Smooth muscle cell of the brain vasculature (primary cell): Measurements from ENCODE around the gene FUT6.

Experiments used
- DNase-seq: peaks from one replicate; pipeline ENCODE4 v3.0.0-alpha.2; 2012; ENCODE audit warnings: low read depth, low spot score

The FUT6 gene

DNA sequence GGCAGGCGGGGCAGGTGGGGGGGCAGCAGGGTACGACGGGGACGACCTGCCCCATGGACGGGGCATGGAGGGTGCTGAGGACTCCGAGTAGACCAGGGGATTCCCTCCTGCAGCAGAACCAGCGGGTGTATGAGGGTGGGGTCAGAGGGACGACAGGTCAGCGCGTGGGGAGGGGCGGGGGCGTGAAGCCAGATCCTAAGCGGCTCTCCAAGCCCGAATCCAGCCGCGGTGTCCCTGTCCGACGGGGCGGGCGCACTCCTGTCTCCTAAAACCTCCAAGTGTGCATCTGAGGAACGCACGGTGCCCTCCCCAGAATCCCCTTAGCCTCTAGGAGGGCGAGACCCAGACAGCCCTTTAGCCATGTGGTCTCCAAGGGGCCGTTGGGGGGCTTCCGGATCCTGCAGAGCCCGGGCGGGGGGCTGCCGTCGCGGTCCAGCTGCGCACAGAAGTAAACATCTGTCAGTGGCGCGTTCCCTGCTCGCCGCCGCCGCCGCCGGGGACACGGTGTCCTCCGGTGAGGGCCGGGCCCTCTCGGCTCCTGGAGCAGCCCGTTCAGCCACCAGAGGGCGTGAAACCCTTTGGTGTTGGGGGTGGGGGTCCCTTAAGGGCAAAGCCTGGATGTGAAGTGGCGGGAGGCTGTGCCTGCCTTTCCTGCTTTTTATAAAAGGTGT is 33.9 kb downstream of the FUT6 start:
- DNase-seq = no peak

DNA sequence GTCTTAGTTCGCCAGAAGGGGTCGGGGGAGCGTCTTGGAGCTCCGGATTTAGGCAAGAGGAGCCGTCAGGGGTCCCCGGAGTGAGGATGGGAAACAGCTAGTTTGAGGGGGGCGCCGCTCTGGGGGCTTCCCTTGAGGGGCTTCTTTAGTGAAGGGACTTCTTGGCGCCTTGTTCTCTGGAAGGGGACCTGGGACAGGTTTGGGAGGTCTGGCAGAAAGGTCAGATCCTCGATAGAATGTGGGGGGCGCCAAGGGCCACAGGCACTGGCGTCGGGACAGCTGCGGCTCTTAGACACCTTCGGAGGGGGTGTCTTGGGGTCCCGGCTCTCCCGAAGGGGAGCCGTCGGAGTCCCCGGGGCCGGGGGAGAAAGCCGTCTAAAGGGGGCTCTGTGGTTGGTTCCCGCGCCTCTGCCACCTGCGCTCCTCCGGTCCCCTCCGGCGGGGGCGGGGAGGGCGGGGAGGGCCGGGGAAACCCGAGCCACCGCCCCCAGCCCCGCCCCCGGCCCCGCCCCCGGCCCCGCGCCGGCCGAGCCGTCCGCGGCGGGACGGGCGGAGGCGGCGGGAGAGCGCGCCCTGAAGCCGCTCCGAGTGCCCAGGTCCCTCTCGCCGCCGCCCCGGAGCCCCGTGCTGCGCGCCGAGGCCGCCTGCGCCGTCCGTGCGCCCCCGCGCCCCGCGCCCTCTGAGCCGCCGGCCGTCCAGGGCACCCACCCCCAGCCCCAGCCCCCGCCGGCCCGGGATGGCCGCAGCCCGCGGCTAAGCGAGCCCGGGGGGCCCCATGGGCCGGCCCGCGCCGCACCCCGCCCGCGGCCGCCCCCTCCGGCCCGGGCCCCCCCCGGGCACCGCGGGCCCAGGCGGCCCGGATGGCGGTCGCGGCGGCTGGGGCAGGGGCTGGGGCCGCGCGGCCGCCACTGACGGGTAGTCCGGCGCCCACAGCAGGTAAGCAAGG is 34.7 kb downstream of the FUT6 start, which contains the start of gene NRTN:
Gene NRTN (plus strand): TSS at position 552 of the 946 bp plus-strand sequence. CDS start 19,099 bp downstream, outside the sequence.
- no peak for DNase-seq

DNA sequence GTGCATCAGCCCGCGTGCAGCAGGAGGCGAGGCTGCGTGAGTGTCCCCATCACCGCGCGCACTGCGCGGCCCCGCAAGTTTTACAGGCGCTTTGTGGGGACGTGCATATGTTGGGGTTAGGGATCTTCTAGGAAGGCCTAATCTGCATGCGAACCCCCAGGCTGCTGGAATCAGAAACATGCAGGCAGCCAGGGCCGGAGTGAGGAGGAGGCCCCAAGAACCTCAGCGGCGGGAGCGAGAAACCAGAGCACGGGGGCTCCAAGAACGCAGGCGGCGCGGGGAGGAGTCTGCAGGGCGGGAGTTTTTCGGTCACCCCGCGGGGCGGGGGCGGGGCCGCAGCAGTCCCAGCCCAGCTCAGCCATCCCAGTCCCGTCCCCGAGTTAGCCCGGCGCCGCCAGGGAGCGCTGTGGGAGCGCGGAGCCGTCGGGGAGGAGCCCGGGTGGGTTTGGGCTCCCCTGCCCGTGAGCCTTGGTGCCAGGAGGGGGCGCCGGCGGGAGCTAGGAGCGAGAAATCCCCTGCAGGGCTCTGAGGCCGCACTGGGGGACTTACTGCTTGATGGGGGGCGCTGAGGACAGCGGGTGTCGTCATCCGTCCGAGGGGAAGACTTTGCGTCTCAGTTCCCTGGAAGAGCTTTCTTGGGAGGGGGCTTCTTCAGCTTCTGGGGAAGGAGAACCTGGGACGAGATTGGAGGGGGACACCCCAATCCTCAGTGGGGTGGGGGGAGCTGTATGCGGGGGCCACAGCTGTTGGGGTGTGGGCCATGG is 35.6 kb downstream of the FUT6 start:
- peak; percentile 56 for DNase-seq

DNA sequence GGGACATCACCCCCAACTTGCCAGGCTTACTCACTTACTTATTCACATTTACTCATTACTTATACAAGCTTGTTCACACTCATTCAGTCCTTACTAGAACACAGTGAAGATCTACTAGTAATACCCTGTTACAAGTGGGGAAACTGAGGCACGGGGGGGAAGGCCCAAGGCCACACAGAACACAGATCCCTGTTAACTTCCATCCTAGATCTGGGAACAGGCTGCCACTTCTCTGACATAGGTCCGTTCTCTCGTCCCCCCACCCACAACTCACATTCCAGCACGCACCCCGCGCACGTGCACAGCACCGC is 36.1 kb downstream of the FUT6 start:
- DNase-seq = no peak

DNA sequence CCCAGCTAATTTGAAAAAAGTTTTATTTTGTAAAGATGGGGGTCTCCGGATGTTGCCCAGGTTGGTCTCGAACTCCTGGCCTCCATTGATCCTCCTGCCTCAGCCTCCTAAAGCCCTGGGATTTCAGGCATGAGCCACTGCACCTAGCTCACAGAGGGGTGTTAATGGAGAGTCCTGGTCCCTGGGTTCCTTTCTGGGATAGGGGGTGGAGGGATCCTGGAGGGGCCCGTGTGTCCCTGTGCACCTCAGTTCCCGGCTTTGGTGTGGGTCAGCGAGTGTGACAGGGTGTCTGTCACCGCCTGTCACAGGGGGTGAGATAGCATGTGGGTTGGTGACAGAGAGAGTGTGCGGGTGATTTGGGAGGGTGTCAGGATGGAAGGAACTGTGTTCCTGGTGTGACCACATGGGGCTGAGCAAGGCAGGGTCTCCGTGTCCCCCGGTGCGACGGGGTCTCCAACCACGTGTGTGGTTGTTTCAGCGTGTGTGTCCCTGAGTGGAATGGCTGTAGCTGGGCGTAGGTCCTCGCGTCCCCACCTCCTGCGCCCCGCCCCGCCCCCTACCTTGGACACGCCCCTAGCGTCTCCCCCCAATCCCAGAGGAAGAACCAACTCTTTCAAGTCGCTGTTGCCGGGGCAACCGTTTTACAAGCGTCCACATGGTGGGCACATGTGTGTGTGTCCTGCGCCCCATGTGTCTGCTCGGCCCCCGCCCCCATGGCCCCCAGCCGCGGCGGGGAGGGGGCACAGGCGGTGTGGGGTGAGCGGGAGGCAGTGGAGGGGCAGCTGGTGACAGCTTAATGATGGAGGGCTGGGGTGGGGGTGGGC is 37.5 kb downstream of the FUT6 start:
- no peak for DNase-seq

DNA sequence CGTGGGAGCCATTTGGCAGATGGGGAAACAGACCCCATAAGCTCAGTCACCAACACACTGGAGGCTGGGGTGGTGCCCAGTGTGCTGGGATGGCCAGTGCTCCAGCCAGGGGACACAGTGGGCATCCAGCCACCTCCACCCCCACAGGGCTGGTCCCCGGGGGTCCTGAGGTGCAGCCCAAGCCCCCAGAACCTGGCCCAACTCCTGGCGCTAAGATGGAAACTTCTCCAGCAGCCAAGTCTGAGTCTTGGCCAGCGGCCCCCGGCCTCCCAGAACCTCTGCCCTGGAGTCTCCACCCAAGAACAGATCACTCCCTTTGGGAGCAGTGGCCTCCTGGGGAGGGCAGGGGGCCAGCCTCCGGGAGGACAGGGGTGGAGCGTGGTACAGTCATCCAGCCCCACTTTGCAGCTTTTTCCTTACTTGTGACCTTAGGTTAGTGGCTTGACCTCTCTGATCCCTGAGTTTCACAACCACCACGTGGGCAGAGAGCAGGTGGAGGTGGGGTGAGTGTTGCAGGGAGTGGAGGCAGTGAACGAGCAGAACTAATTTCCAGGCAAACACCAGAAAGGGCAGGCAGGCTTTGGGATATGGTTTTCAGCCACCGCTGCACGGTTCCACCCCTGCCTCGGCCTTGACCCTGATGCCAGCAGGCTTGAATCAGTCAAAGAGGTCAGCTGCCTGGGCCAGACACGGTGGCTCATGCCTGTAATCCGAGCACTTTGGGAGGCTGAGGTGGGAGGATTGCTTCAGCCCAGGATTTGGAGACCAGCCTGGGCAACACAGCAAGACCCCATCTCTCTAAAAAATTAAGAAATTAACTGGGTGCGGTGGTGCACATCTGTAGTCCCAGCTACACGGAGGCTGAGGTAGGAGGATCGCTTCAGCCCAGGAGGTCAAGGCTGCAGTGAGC is 38.9 kb downstream of the FUT6 start:
- no peak for DNase-seq

DNA sequence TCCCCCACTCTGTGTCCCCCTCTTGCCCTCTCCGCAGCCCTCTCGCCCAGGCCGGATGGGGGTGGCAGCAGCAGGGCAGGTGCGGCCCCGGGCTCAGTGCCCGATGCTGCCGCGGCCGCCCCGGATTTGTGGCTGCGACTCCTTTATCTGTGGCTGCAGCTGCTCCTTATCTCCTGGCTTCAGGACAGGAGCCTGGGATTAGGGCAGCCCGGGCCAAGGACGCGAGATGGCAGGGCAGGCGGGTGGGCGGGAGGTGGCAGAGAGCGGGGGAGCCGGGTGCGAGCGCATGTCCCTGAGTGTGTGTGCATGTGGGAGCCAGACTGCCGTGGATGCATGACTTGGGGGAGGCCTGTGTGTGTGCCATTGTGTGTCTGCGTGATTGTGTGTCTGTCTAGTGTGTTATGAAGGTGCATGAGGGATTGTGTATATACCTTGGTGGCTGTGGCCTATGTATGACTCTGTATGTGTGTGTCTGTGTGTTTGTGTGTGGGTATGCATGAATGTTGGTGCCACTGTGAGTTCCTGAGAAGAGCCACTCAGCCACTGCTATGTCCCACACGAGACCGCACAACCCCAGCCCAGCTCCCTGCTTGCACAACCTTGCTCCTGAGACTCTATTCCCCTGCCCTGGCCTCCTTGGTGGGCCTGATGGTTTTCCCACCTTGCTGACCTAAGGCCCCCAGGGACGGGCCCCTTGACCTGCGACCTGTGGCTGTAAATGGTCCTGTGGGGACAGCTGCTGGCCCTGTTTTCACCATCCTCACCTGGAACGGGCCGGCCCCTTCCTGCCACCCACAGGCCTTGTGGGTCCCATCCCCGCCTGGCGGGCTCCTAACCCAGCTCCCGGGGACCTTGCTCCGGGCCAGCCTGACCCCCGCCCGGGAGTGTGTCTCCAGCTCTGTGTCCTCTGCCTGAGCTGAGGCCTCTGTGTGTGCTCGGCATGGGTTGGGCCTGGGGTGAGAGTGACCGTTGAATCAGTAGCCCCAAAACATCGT is 40.0 kb downstream of the FUT6 start:
- no peak for DNase-seq

DNA sequence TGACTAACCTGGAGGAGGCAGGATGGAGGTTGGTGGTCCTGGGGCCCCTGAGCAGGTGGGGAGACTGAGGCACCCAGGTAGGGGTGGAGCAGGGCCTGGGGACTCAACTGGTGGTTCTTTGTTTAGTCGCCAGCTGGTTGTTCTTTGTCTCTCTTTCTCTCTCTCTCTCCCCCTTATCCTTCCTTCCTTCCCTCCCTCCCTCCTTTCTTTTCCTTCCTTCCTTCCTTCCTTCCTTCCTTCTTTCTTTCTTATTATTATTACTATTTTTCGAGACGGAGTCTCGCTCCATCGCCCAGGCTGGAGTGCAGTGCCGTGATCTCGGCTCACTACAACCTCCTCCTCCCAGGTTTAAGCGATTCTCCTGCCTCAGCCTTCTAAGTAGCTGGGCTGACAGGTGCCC is 41.3 kb downstream of the FUT6 start:
- no peak for DNase-seq

DNA sequence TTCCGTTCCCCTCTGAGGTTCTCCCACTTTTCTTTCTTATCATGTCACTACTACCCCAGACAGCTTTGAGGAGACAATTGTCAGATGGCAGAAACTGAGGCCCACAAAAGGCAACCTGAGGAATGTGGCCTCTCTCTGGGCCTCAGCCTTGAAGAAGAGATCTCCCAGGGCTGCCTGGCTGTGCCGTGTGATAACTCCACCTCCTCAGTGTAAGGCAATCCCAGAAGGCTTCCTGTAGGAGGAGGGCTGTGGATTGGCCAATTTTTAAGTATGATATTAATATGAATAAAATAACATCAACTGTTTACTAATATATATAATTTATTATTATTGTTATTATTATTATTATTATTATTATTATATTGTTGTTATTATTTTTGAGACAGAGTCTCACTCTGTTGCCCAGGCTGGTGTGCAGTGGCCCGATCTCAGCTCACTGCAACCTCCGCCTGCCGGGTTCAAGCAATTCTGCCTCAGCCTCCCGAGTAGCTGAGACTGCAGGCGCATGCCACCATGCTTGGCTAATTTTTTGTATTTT is 44.1 kb downstream of the FUT6 start:
- no peak for DNase-seq

DNA sequence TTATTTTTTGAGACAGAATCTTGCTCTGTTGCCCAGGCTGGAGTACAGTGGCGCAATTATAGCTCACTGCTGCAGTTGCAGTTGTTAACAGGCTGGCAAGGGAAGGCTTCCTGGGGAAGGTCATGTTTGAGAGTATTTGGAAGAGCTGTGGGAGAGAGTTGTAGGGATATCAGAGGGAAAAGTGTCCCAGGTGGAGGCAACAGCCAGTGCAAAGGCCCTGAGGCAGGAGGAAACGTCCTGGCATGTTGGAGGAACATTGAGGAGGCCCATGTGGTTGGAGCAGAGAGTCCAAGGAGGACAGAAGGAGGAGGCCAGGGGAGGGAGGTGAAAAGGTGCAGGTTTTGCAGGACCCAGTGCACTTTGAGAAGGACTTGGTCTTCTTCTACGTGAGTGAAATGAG is 46.3 kb downstream of the FUT6 start:
- no peak for DNase-seq

DNA sequence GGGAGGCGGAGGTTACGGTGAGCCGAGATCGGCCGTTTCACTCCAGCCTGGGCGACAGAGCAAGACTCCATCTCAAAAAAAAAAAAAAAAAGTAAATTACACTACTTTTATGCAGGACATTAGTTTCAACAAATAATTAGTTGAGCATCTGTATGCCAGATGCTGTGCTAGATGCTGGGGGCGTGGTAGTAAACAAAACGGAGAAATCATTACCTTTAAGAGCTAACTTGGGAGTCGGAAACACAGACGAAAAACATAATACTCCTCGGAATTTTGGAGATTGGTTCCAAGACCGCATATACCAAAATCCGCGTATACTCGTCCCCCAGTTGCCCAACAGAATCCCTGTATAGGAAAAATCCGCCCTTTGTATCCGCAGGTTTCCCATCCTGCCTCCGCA is 47.3 kb downstream of the FUT6 start:
- DNase-seq = no peak

DNA sequence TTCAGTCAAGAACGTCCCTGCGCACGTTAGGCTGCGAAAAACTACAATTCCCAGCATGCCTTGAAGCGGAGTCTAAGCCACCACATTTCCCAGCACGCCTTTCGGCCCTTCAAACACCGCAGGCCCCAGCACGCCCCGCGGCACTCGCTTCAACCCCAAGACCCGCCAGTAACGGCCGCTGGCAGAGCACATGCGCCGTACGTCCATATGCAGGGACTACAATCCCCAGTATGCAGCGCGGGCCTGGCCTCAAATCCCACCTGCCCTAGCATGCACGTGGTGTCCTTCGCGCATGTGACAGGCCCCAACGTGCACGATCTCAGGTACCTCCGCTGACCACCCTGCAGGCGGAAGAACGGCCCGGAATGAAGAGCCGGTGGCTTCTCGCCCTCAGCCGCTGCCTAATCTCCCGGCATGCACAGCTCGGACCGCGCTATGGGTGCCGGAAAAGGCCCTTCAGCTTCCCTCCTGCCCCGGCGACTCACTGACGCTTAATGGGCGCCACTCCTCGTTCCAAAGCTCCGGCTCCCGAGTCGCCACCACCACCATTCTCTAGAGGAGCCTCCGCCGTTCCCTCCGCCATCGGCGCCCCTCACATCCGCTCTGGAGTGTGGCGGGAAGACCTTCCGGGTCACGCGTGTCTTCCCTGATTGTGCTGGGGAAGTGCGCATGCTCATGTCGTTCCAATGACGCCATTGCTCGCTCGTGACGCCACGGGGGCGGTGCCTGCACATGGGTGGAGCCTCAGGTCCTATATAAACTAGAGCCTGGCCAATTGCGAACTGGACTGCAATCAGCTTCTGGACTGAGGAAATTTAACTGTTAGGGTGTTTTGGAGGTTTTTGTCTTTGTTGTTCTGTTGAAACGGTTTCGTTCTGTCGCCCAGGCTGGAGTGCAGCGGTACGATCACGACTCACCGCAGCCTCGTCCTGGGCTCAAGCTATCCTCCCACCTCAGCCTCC is 48.7 kb downstream of the FUT6 start, which contains the start of gene DUS3L:
Gene DUS3L (minus strand): TSS at position 605 of the 962 bp plus-strand sequence. CDS start 22 bp downstream, at position 583.
- DNase-seq = peak; percentile 96

DNA sequence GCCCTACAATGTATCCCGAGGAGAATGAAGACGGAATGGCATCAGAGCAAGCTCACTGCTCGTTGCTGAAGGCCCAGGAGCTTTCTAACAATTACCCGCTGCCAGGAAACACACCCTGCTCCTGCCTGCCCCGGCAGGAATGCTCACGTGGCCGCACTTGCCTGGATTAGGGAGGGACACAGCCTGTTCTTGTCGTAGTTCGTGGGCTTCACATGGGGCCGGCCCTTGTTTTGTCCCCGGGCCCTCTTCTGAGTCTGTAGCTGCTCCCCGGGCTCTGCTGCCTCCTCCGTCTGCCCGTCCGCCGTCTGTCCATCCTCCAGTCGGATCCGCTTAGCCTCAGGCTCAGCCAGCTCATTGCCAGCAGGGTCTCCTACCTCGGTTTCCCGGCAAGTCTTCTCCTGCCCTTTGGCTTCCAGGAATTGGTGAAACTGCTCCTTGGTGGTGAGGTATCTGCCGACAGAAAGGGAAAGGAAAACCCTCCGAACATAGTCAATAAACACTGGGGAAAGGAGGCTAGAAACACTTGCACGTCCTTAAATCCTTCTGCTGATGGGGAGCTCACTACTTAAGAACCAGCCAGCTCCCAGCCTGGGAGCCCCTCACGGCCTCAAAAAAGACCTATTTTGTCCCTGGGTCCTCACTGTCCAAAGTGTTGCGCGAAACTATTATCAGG is 49.5 kb downstream of the FUT6 start:
- no peak for DNase-seq

DNA sequence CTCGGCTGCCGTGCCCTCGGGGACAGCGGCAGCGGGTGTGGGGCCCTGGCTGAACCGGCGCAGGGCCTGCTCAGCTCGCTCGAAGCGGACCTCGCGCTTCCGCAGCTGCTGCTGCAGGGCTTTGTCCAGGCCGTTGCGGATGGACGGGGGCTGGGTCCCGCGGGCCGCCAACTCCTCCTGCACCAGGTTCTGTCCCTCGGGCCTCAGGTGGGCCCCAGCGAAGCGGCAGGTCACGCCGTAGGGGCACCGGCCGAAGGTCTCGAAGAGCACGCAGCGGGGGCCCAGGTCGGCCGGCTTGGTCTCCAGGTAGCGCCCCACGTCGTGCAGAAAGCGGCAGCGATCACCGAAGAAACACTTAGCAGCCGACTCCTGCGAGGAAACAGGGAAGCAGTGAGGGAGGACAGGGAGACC is 50.1 kb downstream of the FUT6 start:
- DNase-seq = no peak

DNA sequence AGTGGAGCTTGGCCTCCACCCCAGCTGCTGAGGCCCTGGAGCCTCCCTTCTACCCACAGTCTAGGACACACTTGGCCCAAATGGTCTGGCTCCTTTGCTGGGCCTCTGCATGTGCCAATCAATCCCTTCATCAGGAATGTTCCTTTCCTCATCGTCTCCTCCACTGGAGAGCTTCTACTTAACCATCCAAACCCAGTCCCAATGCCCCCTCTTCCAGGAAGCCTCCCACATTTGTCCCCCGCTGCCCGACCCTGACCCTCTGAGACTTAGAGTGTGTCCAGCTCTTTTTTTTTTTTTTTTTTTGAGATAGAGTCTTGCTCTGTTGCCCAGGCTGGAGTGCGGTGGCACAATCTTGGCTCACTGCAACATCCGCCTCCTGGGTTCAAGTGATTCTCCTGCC is 51.1 kb downstream of the FUT6 start:
- DNase-seq = no peak

DNA sequence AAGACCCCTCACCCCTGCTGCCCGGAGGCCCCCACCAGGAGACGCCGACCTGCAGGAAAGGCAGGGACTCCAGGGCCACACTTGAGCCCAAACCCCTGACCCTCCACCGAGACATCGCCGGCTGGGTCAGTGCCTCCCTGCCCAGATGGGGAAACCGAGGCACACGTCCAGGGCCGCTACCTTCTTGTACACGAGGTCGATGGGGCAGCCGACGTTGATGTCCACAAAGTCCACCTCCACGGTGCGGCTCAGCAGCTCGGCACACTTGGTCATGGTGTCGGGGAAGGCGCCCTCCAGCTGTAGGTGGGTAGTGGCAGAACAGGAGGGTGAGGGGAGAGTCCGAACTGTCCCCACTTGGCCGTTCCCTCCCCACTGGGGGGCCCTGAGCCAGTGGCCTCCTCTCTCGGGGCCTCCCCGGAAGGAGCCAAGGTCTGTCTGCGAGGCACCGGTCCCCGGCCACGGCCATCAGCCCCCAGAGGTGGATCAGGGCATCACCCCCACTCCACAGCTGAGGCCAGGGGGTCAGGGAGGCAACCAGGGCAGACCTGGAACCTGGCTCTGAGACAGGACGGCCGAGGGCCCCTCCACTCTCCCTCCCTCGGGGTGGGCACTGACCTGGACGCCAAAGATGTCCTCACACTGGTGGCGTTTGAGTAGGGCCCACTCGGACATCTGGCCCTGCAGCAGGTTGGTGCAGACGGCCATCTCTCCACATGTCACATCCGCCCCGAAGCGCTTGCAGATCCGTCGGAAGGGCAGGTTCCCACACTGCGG is 51.9 kb downstream of the FUT6 start:
- DNase-seq = no peak
